D721Med (cell line): Measurements from ENCODE around the gene DELE1.
A peak's percentile ranks its signal among the peaks of the same experiment; 100 is the strongest.

Experiments
- DNase-seq: peaks from one replicate; pipeline ENCODE4 v3.0.0; 2011; ENCODE audit warnings: low spot score; ENCODE audit not compliant: insufficient read length
- FAIRE-seq: peaks from 2 replicates; lab custom pipeline; 2011; peaks lifted over from hg19 to GRCh38; lab: Jason Lieb, UNC
- CTCF ChIP-seq: IDR thresholded peaks from 2 replicates; pipeline ENCODE4 v1.5.1; 2012; ENCODE audit warnings: mild to moderate bottlenecking, control low read depth; ENCODE audit not compliant: insufficient read depth; ENCODE audit errors: missing control alignments

DELE1 gene

GRCh38 chr5:141958546-141959172 is 35.0 kb downstream of the DELE1 start:
- no peak for FAIRE-seq
- no peak for DNase-seq
- no peak for TF ChIP-seq CTCF

- TF ChIP-seq CTCF = no peak
- no peak for DNase-seq
- FAIRE-seq = no peak
These were observed 36.3 kb downstream of the DELE1 start for GRCh38 chr5:141960018-141960417.

GRCh38 chr5:141960449-141961323 is 37.0 kb downstream of the DELE1 start:
- DNase-seq = peak; percentile 67
- TF ChIP-seq CTCF = peak; percentile 88
- no peak for FAIRE-seq

GRCh38 chr5:141961466-141961865 is 37.8 kb downstream of the DELE1 start:
- no peak for FAIRE-seq
- no peak for DNase-seq
- no peak for TF ChIP-seq CTCF

- no peak for DNase-seq
- TF ChIP-seq CTCF = no peak
- no peak for FAIRE-seq
These were observed 40.0 kb downstream of the DELE1 start for GRCh38 chr5:141963701-141964100.

GRCh38 chr5:141965071-141965470 is 41.4 kb downstream of the DELE1 start:
- FAIRE-seq = no peak
- TF ChIP-seq CTCF = no peak

More at GRCh38 chr5:141965071-141965470, 41.4 kb downstream of the DELE1 start:
- no peak for DNase-seq
